Esophagus mucosa (tissue), 1 donor: ENCODE measurements around the gene ZKSCAN2. TPM values are rescaled to one million over a fixed set of nuclear protein-coding genes. Genes with fewer than 3 reads are reported as not detected.

Source experiments
- ATAC-seq: fragments of 200-7000 bp; cut with Tn5 transposase; one replicate; pipeline ENCODE4 v1.9.1; 2020
- total RNA-seq: library from RNA; stranded (reverse); gene quantifications from one replicate; pipeline ENCODE4 v1.2.4, GENCODE V29; 2023
- donor health status: DM: yes; HTN: yes; CAD: no.

ZKSCAN2 gene
- total RNA-seq, 1 donor from 2014 or later, result 2.3 TPM

- ATAC-seq, result no peak
Observed at GRCh38 chr16:25223964-25224363, 33.7 kb downstream of the ZKSCAN2 start.

GRCh38 chr16:25222959-25223358 lies 34.7 kb downstream of the ZKSCAN2 start:
- ATAC-seq, result no peak

- ATAC-seq, result no peak
Observed at GRCh38 chr16:25219070-25219737, 38.4 kb downstream of the ZKSCAN2 start.

GRCh38 chr16:25217921-25218320 lies 39.7 kb downstream of the ZKSCAN2 start:
- ATAC-seq, result no peak

- no peak for ATAC-seq
Observed at GRCh38 chr16:25217112-25217511, 40.5 kb downstream of the ZKSCAN2 start.

GRCh38 chr16:25213709-25214397 lies 43.8 kb downstream of the ZKSCAN2 start:
- ATAC-seq, result no peak

- ATAC-seq, result no peak
Observed at GRCh38 chr16:25212636-25213035, 45.0 kb downstream of the ZKSCAN2 start.

- ATAC-seq, result no peak
Observed at GRCh38 chr16:25210758-25211157, 46.9 kb downstream of the ZKSCAN2 start.

- no peak for ATAC-seq
Observed at GRCh38 chr16:25199457-25199856, 58.2 kb downstream of the ZKSCAN2 start.

- ATAC-seq, result no peak
Observed at GRCh38 chr16:25198021-25198420, 59.6 kb downstream of the ZKSCAN2 start.

GRCh38 chr16:25194273-25194878 lies 63.3 kb downstream of the ZKSCAN2 start:
- ATAC-seq, result no peak

GRCh38 chr16:25192096-25192495 lies 65.5 kb downstream of the ZKSCAN2 start:
- no peak for ATAC-seq

GRCh38 chr16:25189305-25189704 lies 68.3 kb downstream of the ZKSCAN2 start:
- ATAC-seq, result no peak

- no peak for ATAC-seq
Observed at GRCh38 chr16:25187491-25187795, 70.2 kb downstream of the ZKSCAN2 start.

Other genes with a start within 250 kb of the ZKSCAN2 start
- 33.0 TPM for gene ARHGAP17, start 242.5 kb downstream of the ZKSCAN2 start, total RNA-seq
- gene LCMT1, start 146.1 kb downstream of the ZKSCAN2 start, total RNA-seq, result 26.8 TPM
- gene AQP8, start 40.9 kb downstream of the ZKSCAN2 start, total RNA-seq, result not detected